HEK293 (cell line): ENCODE results near the gene API5.

Experiments
- GLIS2 ChIP-seq: fragments of 450-650 bp; formaldehyde crosslinking; IDR thresholded peaks from 2 replicates; pipeline ENCODE4 v1.5.1; 2016; ENCODE audit warnings: missing biosample characterization, missing genetic modification characterization
- KLF10 ChIP-seq: fragments of 450-650 bp; IDR thresholded peaks from 2 replicates; pipeline ENCODE4 v1.5.1; 2018; ENCODE audit warnings: missing biosample characterization, mild to moderate bottlenecking, missing genetic modification characterization
- KLF16 ChIP-seq: fragments of 450-650 bp; formaldehyde crosslinking; IDR thresholded peaks from 2 replicates; pipeline ENCODE4 v1.5.1; 2017; ENCODE audit warnings: missing biosample characterization, missing genetic modification characterization
- KLF8 ChIP-seq: fragments of 450-650 bp; formaldehyde crosslinking; IDR thresholded peaks from 2 replicates; pipeline ENCODE4 v1.5.1; 2016; ENCODE audit warnings: missing biosample characterization, missing genetic modification characterization
- TRIM28 ChIP-seq: IDR thresholded peaks from 2 replicates; pipeline ENCODE4 v1.6.1; 2011; ENCODE audit warnings: low read length, control low read depth, borderline replicate concordance
- YY2 ChIP-seq: fragments of 450-650 bp; formaldehyde crosslinking; IDR thresholded peaks from 2 replicates; pipeline ENCODE4 v1.5.1; 2016; ENCODE audit warnings: missing biosample characterization, missing genetic modification characterization
- ZNF114 ChIP-seq: fragments of 450-650 bp; formaldehyde crosslinking; IDR thresholded peaks from 2 replicates; pipeline ENCODE4 v1.5.0; 2017; ENCODE audit warnings: missing biosample characterization, missing genetic modification characterization
- ZNF146 ChIP-seq: fragments of 450-650 bp; formaldehyde crosslinking; IDR thresholded peaks from 2 replicates; pipeline ENCODE4 v1.5.1; 2016; ENCODE audit warnings: missing biosample characterization, missing genetic modification characterization
- ZNF202 ChIP-seq: fragments of 450-650 bp; formaldehyde crosslinking; IDR thresholded peaks from 2 replicates; pipeline ENCODE4 v1.5.1; 2016; ENCODE audit warnings: missing biosample characterization, missing genetic modification characterization, borderline replicate concordance
- ZNF394 ChIP-seq: fragments of 450-650 bp; formaldehyde crosslinking; IDR thresholded peaks from 2 replicates; pipeline ENCODE4 v1.5.1; 2016; ENCODE audit warnings: missing biosample characterization, missing genetic modification characterization, mild to moderate bottlenecking, moderate library complexity, borderline replicate concordance
- ZNF629 ChIP-seq: fragments of 450-650 bp; formaldehyde crosslinking; IDR thresholded peaks from 2 replicates; pipeline ENCODE4 v1.5.1; 2017; ENCODE audit warnings: missing biosample characterization, missing genetic modification characterization
- ZNF654 ChIP-seq: fragments of 450-650 bp; formaldehyde crosslinking; IDR thresholded peaks from 2 replicates; pipeline ENCODE4 v1.5.1; 2016; ENCODE audit warnings: low read depth, missing biosample characterization, missing genetic modification characterization
- TF ChIP-seq, protein P1 (sequence below): fragments of 450-650 bp; formaldehyde crosslinking; conservative IDR thresholded peaks from 2 replicates; pipeline ENCODE4 v1.5.1; 2016; ENCODE audit warnings: low read depth, missing biosample characterization, missing genetic modification characterization
- TF ChIP-seq, protein P2 (sequence below): fragments of 450-650 bp; formaldehyde crosslinking; IDR thresholded peaks from 2 replicates; pipeline ENCODE4 v1.5.1; 2017; ENCODE audit warnings: missing biosample characterization, missing genetic modification characterization
- TF ChIP-seq, protein P3 (sequence below): fragments of 450-650 bp; formaldehyde crosslinking; IDR thresholded peaks from 2 replicates; pipeline ENCODE4 v1.5.1; 2016; ENCODE audit warnings: missing biosample characterization, missing genetic modification characterization
- TF ChIP-seq, protein P4 (sequence below): fragments of 450-650 bp; formaldehyde crosslinking; IDR thresholded peaks from 2 replicates; pipeline ENCODE4 v1.5.1; 2016; ENCODE audit warnings: missing biosample characterization, missing genetic modification characterization
- TF ChIP-seq, protein P5 (sequence below): fragments of 450-650 bp; formaldehyde crosslinking; IDR thresholded peaks from 2 replicates; pipeline ENCODE4 v1.5.1; 2017; ENCODE audit warnings: missing biosample characterization, missing genetic modification characterization
- TF ChIP-seq, protein P6 (sequence below): fragments of 450-650 bp; formaldehyde crosslinking; IDR thresholded peaks from 2 replicates; pipeline ENCODE4 v1.5.1; 2016; ENCODE audit warnings: missing biosample characterization, missing genetic modification characterization
- TF ChIP-seq, protein P7 (sequence below): fragments of 450-650 bp; formaldehyde crosslinking; IDR thresholded peaks from 2 replicates; pipeline ENCODE4 v1.5.1; 2017; ENCODE audit warnings: missing biosample characterization, missing genetic modification characterization

The API5 gene

DNA sequence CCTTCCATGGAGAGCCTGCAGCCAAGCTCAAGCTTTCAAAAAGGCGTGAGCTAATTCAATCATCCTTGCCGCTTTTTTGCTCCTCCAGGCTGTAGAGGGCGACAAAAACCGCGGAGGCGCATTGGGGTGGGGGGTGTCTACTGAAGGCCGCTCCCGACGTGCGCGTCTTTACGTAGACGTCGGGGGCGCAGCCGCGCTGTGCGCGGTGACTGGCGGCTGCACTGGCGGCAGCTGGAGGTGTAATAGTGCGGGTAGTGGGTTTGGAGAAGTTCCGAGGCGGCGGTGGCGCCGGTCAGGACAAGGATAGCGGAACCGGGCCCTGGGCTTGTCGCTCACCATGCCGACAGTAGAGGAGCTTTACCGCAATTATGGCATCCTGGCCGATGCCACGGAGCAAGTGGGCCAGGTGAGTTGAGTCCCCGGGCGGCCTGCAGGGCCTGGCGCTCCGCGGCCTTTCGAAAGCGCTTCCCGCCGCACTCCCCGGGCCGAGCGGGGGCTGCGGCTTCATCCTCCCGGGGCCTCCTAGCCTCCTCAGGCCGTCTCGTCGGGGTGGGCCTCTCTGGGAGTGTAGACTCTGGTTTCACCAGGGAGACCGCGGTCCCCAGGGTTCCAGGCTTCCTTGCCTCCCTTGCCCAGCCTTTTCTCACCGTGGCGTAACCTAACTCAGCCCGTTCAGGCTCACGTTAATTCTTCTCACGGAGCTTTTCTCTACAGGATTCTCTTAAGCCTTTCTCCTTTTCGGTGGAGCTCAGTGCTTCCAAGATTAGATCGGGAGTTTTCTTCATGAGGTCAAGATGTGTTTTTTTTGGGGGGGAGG, at the start of gene API5 (continued):
- TF ChIP-seq, protein P1, sequence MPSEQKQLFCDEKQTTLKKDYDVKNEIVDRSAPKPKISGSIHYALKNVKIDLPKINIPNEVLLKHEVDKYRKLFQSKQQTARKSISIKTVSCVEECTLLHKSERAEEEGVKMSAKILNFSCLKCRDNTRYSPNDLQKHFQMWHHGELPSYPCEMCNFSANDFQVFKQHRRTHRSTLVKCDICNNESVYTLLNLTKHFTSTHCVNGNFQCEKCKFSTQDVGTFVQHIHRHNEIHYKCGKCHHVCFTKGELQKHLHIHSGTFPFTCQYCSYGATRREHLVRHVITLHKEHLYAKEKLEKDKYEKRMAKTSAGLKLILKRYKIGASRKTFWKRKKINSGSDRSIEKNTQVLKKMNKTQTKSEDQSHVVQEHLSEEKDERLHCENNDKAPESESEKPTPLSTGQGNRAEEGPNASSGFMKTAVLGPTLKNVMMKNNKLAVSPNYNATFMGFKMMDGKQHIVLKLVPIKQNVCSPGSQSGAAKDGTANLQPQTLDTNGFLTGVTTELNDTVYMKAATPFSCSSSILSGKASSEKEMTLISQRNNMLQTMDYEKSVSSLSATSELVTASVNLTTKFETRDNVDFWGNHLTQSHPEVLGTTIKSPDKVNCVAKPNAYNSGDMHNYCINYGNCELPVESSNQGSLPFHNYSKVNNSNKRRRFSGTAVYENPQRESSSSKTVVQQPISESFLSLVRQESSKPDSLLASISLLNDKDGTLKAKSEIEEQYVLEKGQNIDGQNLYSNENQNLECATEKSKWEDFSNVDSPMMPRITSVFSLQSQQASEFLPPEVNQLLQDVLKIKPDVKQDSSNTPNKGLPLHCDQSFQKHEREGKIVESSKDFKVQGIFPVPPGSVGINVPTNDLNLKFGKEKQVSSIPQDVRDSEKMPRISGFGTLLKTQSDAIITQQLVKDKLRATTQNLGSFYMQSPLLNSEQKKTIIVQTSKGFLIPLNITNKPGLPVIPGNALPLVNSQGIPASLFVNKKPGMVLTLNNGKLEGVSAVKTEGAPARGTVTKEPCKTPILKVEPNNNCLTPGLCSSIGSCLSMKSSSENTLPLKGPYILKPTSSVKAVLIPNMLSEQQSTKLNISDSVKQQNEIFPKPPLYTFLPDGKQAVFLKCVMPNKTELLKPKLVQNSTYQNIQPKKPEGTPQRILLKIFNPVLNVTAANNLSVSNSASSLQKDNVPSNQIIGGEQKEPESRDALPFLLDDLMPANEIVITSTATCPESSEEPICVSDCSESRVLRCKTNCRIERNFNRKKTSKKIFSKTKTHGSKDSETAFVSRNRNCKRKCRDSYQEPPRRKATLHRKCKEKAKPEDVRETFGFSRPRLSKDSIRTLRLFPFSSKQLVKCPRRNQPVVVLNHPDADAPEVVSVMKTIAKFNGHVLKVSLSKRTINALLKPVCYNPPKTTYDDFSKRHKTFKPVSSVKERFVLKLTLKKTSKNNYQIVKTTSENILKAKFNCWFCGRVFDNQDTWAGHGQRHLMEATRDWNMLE (tag by site-specific recombination): peak; percentile 64
- TF ChIP-seq KLF16 (tag by site-specific recombination): peak; percentile 60
- TF ChIP-seq, protein P2, sequence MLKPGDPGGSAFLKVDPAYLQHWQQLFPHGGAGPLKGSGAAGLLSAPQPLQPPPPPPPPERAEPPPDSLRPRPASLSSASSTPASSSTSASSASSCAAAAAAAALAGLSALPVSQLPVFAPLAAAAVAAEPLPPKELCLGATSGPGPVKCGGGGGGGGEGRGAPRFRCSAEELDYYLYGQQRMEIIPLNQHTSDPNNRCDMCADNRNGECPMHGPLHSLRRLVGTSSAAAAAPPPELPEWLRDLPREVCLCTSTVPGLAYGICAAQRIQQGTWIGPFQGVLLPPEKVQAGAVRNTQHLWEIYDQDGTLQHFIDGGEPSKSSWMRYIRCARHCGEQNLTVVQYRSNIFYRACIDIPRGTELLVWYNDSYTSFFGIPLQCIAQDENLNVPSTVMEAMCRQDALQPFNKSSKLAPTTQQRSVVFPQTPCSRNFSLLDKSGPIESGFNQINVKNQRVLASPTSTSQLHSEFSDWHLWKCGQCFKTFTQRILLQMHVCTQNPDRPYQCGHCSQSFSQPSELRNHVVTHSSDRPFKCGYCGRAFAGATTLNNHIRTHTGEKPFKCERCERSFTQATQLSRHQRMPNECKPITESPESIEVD: no peak
- no peak for TF ChIP-seq ZNF114 (tag by site-specific recombination)
- TF ChIP-seq, protein P3, sequence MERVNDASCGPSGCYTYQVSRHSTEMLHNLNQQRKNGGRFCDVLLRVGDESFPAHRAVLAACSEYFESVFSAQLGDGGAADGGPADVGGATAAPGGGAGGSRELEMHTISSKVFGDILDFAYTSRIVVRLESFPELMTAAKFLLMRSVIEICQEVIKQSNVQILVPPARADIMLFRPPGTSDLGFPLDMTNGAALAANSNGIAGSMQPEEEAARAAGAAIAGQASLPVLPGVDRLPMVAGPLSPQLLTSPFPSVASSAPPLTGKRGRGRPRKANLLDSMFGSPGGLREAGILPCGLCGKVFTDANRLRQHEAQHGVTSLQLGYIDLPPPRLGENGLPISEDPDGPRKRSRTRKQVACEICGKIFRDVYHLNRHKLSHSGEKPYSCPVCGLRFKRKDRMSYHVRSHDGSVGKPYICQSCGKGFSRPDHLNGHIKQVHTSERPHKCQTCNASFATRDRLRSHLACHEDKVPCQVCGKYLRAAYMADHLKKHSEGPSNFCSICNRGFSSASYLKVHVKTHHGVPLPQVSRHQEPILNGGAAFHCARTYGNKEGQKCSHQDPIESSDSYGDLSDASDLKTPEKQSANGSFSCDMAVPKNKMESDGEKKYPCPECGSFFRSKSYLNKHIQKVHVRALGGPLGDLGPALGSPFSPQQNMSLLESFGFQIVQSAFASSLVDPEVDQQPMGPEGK: peak; percentile 80
- TF ChIP-seq, protein P4, sequence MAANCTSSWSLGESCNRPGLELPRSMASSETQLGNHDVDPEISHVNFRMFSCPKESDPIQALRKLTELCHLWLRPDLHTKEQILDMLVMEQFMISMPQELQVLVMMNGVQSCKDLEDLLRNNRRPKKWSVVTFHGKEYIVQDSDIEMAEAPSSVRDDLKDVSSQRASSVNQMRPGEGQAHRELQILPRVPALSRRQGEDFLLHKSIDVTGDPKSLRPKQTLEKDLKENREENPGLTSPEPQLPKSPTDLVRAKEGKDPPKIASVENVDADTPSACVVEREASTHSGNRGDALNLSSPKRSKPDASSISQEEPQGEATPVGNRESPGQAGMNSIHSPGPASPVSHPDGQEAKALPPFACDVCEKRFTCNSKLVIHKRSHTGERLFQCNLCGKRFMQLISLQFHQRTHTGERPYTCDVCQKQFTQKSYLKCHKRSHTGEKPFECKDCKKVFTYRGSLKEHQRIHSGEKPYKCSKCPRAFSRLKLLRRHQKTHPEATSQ (tag by site-specific recombination): 0 out of 2 replicates have a peak, but pooled peaks have one; percentile 49
- TF ChIP-seq, protein P5, sequence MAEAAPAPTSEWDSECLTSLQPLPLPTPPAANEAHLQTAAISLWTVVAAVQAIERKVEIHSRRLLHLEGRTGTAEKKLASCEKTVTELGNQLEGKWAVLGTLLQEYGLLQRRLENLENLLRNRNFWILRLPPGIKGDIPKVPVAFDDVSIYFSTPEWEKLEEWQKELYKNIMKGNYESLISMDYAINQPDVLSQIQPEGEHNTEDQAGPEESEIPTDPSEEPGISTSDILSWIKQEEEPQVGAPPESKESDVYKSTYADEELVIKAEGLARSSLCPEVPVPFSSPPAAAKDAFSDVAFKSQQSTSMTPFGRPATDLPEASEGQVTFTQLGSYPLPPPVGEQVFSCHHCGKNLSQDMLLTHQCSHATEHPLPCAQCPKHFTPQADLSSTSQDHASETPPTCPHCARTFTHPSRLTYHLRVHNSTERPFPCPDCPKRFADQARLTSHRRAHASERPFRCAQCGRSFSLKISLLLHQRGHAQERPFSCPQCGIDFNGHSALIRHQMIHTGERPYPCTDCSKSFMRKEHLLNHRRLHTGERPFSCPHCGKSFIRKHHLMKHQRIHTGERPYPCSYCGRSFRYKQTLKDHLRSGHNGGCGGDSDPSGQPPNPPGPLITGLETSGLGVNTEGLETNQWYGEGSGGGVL (tag by site-specific recombination): no peak
- TF ChIP-seq, protein P6, sequence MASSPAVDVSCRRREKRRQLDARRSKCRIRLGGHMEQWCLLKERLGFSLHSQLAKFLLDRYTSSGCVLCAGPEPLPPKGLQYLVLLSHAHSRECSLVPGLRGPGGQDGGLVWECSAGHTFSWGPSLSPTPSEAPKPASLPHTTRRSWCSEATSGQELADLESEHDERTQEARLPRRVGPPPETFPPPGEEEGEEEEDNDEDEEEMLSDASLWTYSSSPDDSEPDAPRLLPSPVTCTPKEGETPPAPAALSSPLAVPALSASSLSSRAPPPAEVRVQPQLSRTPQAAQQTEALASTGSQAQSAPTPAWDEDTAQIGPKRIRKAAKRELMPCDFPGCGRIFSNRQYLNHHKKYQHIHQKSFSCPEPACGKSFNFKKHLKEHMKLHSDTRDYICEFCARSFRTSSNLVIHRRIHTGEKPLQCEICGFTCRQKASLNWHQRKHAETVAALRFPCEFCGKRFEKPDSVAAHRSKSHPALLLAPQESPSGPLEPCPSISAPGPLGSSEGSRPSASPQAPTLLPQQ: 0 out of 2 replicates have a peak, but pooled peaks have one; percentile 32
- peak; percentile 35 for TF ChIP-seq ZNF654 (tag by site-specific recombination)
- peak; percentile 75 for TF ChIP-seq KLF8 (tag by site-specific recombination)
- TF ChIP-seq ZNF146 (tag by site-specific recombination): no peak
- peak; percentile 39 for TF ChIP-seq GLIS2 (tag by site-specific recombination)
- no peak for TF ChIP-seq YY2 (tag by site-specific recombination)
- peak; percentile 60 for TF ChIP-seq ZNF394
- TF ChIP-seq KLF10 (tag by site-specific recombination): peak; percentile 85
- no peak for TF ChIP-seq ZNF202 (tag by site-specific recombination)
- TF ChIP-seq TRIM28: 0 out of 2 replicates have a peak, but pooled peaks have one; percentile 15
- TF ChIP-seq, protein P7, sequence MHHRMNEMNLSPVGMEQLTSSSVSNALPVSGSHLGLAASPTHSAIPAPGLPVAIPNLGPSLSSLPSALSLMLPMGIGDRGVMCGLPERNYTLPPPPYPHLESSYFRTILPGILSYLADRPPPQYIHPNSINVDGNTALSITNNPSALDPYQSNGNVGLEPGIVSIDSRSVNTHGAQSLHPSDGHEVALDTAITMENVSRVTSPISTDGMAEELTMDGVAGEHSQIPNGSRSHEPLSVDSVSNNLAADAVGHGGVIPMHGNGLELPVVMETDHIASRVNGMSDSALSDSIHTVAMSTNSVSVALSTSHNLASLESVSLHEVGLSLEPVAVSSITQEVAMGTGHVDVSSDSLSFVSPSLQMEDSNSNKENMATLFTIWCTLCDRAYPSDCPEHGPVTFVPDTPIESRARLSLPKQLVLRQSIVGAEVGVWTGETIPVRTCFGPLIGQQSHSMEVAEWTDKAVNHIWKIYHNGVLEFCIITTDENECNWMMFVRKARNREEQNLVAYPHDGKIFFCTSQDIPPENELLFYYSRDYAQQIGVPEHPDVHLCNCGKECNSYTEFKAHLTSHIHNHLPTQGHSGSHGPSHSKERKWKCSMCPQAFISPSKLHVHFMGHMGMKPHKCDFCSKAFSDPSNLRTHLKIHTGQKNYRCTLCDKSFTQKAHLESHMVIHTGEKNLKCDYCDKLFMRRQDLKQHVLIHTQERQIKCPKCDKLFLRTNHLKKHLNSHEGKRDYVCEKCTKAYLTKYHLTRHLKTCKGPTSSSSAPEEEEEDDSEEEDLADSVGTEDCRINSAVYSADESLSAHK (tag by site-specific recombination): 0 out of 2 replicates have a peak, but pooled peaks have one; percentile 22
- TF ChIP-seq ZNF629 (tag by site-specific recombination): peak; percentile 56
